K562 (cell line): Measurements from ENCODE around the gene KIF12. TPM values are rescaled to one million over a fixed set of nuclear protein-coding genes. Genes with fewer than 3 reads are reported as not detected.

ENCODE experiments used
- ATAC-seq: fragments of 200-7000 bp; cut with Tn5 transposase; 3 replicates; pipeline ENCODE4 v1.9.1; 2020; ENCODE audit warnings: moderate library complexity
- BruUV-seq: library from RNA; stranded (reverse); fragments of 400-500 nt; replicated peaks from 2 replicates; lab custom pipeline; 2021; lab: Mats Ljungman, UMichigan
- CTCF ChIA-PET: fragments of 300-600 bp; formaldehyde crosslinking; extraction: SDS; loops from one replicate; lab custom pipeline; 2021; ENCODE audit warnings: low intra/inter-chr PET ratio; lab: Yijun Ruan, JAX
- POLR2A ChIA-PET: fragments of 300-600, 350-650 bp; sonication (Branson Sonifier 250); formaldehyde crosslinking; extraction: SDS; loops from one replicate; lab custom pipeline; 2021; ENCODE audit warnings: antibody characterized with exemption, inconsistent platforms; lab: Yijun Ruan, JAX
- DNase-seq, 4 experiments: peaks; one replicate each; pipeline versions ENCODE4 v3.0.0 to v3.0.0-alpha.2; 2011 to 2018; ENCODE audit warnings: low spot score in 3 of 4, mixed read lengths in 3 of 4; ENCODE audit errors: extremely low read depth in 1 of 4
- FAIRE-seq: peaks from 2 replicates; lab custom pipeline; 2011; peaks lifted over from hg19 to GRCh38; lab: Jason Lieb, UNC
- H2AFZ ChIP-seq: 2 replicates; pipeline ENCODE4 v1.6.0; 2011; ENCODE audit warnings: low read depth, low read length, control low read depth, inconsistent platforms
- H3K27ac ChIP-seq: fragments of 200-600 bp; 3 replicates; pipeline ENCODE4 v1.8.0; 2011; ENCODE audit warnings: low read depth, mild to moderate bottlenecking, control low read depth, inconsistent platforms, low read length, moderate library complexity, mixed read lengths; ENCODE audit errors: extremely low read depth
- H3K27me3 ChIP-seq, 2 experiments: fragments of 300-600 bp in 1 of 2; 2 replicates in 1 of 2; 3 replicates in 1 of 2; pipeline versions ENCODE4 v1.6.0 to v1.8.0; 2011; ENCODE audit warnings: inconsistent platforms in 2 of 2, low read length in 2 of 2, mild to moderate bottlenecking in 1 of 2, mixed read lengths in 1 of 2, moderate library complexity in 1 of 2; ENCODE audit not compliant: control insufficient read depth in 2 of 2, insufficient read depth in 2 of 2
- H3K36me3 ChIP-seq: fragments of 300-600 bp; 3 replicates; pipeline ENCODE4 v1.8.0; 2011; ENCODE audit warnings: mild to moderate bottlenecking, low read length, inconsistent platforms; ENCODE audit not compliant: control insufficient read depth, insufficient read depth
- H3K4me1 ChIP-seq, 2 experiments: fragments of 200-600 bp in 1 of 2; replicated peaks in 1 of 2; 2 replicates in 1 of 2; 3 replicates in 1 of 2; pipeline versions ENCODE4 v1.5.1 to v1.8.0; 2011; ENCODE audit warnings: inconsistent platforms in 2 of 2, low read length in 2 of 2, mild to moderate bottlenecking in 1 of 2, mixed read lengths in 1 of 2, moderate library complexity in 1 of 2; ENCODE audit not compliant: control insufficient read depth in 2 of 2, insufficient read depth in 2 of 2
- H3K4me2 ChIP-seq: 2 replicates; pipeline ENCODE4 v1.6.1; 2011; ENCODE audit warnings: low read length, control low read depth, inconsistent platforms, mixed read lengths; ENCODE audit not compliant: insufficient read depth
- H3K4me3 ChIP-seq: fragments of 200-600 bp; sonication (generic), shearing (Covaris generic); 2 replicates; pipeline ENCODE4 v1.5.1; 2016; ENCODE audit warnings: control low read depth, inconsistent platforms
- H3K79me2 ChIP-seq: fragments of 200-600 bp; 3 replicates; pipeline ENCODE4 v1.8.0; 2011; ENCODE audit warnings: low read length, inconsistent platforms; ENCODE audit not compliant: control insufficient read depth, insufficient read depth
- H3K9ac ChIP-seq, 2 experiments: 2 replicates each; pipeline versions ENCODE4 v1.6.0 to v1.6.1; 2011; ENCODE audit warnings: low read depth in 2 of 2, low read length in 2 of 2, control low read depth in 1 of 2, inconsistent platforms in 1 of 2, mild to moderate bottlenecking in 1 of 2, mixed read lengths in 1 of 2; ENCODE audit not compliant: insufficient read depth in 1 of 2
- H3K9me1 ChIP-seq: one replicate; pipeline ENCODE4 v1.6.0; 2011; ENCODE audit warnings: inconsistent platforms, mild to moderate bottlenecking, low read length, moderate library complexity; ENCODE audit not compliant: control insufficient read depth, insufficient read depth
- H3K9me3 ChIP-seq: replicated peaks from 2 replicates; pipeline ENCODE4 v1.5.1; 2011; ENCODE audit warnings: low read depth, low read length, inconsistent platforms; ENCODE audit not compliant: control insufficient read depth, insufficient read depth
- H4K20me1 ChIP-seq: replicated peaks from 2 replicates; pipeline ENCODE4 v1.6.1; 2011; ENCODE audit warnings: low read length, inconsistent platforms, mixed read lengths; ENCODE audit not compliant: control insufficient read depth, insufficient read depth
- ARNT ChIP-seq, 2 experiments: fragments of 450-650 bp; IDR thresholded peaks; 2 replicates each; pipeline ENCODE4 v1.6.1; 2016; ENCODE audit warnings: mild to moderate bottlenecking in 1 of 2
- CBFA2T3 ChIP-seq: fragments of 450-650 bp; IDR thresholded peaks from 2 replicates; pipeline ENCODE4 v1.6.1; 2017
- CHCHD3 ChIP-seq: fragments of 250-450 bp; sonication (Bioruptor Pico); IDR thresholded peaks from 2 replicates; pipeline ENCODE4 v2.1.2; 2022; ENCODE audit warnings: mild to moderate bottlenecking
- CHD1 ChIP-seq: fragments of 200-600 bp; sonication (generic); IDR thresholded peaks from one replicate; pipeline ENCODE4 v1.6.1; 2012; ENCODE audit warnings: mild to moderate bottlenecking, moderate library complexity, low read length, inconsistent platforms
- POLR3A ChIP-seq: IDR thresholded peaks from 2 replicates; pipeline ENCODE4 v1.6.1; 2011; ENCODE audit warnings: borderline replicate concordance, mild to moderate bottlenecking, moderate library complexity; ENCODE audit not compliant: insufficient read length, insufficient read depth; ENCODE audit errors: extremely low read depth
- WGBS: fragments of 100-300 bp; shearing (Covaris generic); methylation state at CpG from one replicate; pipeline ENCODE4 v1.1.6; 2016; ENCODE audit warnings: low coverage, mixed read lengths; ENCODE audit not compliant: insufficient coverage; ENCODE audit errors: missing lambda C conversion rate; 5-methylcytosine and 5-hydroxymethylcytosine counted together
- in situ Hi-C: fragments of 300-500 bp; cut with MboI; formaldehyde crosslinking; loops from 4 replicates; pipeline ENCODE4 v1.15.0; 2018; ENCODE audit warnings: inconsistent platforms, mixed read lengths
- intact Hi-C: fragments of 100-400 bp; cut with micrococcal nuclease; formaldehyde crosslinking; loops from 2 replicates; pipeline ENCODE4 v1.14.2; 2022
- polyA plus RNA-seq, 8 experiments: library from polyadenylated mRNA; depleted of rRNA in 4 of 8; stranded (reverse) in 5 of 8; unstranded in 3 of 8; fragments of >200 nt; fragmentation: Nextera tagmentation in 2 of 8; fragmentation: Illumina TruSeq in 1 of 8; extraction: Ambion mirVana in 2 of 8; extraction: Trizol in 1 of 8; gene quantifications; 2 replicates each; pipeline versions ENCODE4 v1.2.1 to v1.2.3, GENCODE V29; 2011 to 2014; ENCODE audit warnings: inconsistent platforms in 1 of 8, missing spikeins in 1 of 8
- total RNA-seq, 7 experiments: library from RNA; depleted of rRNA in 6 of 7; stranded (reverse); fragments of >200 nt in 6 of 7; fragmentation: Illumina TruSeq in 2 of 7; extraction: Trizol in 2 of 7; gene quantifications; 2 replicates each; pipeline versions ENCODE4 v1.2.1 to v1.2.3, GENCODE V29; 2011 to 2021; ENCODE audit warnings: low replicate concordance in 1 of 7

KIF12 gene
- total and polyA plus RNA-seq, 9 of the 15 experiments (the other 6 are each of a cell fraction or from before 2014, with no cell fraction given) = not detected

DNA sequence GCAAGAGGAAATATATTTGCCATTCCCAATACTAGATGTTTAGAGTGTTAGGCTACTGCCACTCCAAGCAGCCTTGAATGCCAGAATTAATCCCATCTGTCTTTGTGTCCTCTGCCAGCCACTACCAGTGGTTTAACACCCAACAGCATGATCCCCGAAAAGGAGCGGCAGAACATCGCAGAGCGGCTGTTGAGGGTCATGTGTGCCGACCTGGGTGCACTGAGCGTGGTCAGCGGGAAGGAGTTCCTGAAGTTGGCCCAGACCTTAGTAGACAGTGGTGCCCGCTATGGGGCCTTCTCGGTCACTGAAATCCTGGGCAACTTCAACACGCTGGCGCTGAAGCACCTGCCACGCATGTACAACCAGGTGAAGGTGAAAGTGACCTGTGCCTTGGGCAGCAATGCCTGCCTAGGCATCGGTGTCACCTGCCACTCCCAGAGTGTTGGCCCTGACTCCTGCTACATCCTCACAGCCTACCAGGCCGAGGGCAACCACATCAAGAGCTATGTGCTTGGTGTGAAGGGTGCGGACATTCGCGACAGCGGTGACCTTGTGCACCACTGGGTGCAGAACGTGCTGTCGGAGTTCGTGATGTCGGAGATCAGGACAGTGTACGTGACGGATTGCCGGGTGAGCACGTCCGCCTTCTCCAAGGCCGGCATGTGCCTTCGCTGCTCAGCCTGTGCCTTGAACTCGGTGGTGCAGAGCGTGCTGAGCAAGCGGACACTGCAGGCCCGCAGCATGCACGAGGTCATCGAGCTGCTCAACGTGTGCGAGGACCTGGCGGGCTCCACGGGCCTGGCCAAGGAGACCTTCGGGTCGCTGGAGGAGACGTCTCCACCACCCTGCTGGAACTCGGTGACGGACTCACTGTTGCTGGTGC, 50.3 kb downstream of the KIF12 start:
- Histone ChIP-seq H3K4me1 (no peaks in the 10 kb centered on the region), H3K9me1 (no peaks in the 10 kb centered on the region), H3K27ac (no peak overlapping the region), H3K4me2 (no peak overlapping the region), H3K4me3 (no peak overlapping the region), H3K79me2 (no peaks in the 10 kb centered on the region), H4K20me1 (no peaks in the 10 kb centered on the region), H3K9ac (no peak overlapping the region), H3K9me3 (no peaks in the 10 kb centered on the region), H3K36me3 (peaks cover 12% of the 10 kb centered on the region; the same call in 2 of the 3 replicates), H2AFZ (no peak overlapping the region), H3K27me3 (peaks cover 0 to 20% of the 10 kb centered on the region in 2 experiments; a peak in 2 of 5 replicates)
- TF ChIP-seq CBFA2T3 (no peak), POLR3A (no peak), CHD1 (no peak), CHCHD3 (CRISPR knock-in tag) (no peak), ARNT (IDR thresholded peaks at IDR 0.05) (no peak)
- in situ Hi-C loops = no loop called here
- 58% methylated on average over 39 of the region's 44 CpGs for WGBS
- BruUV-seq = no TSS peak
- intact Hi-C loops = no loop called here
- DNase-seq (no peak), ATAC-seq (no peak), FAIRE-seq (no peak)
- POLR2A ChIA-PET = interaction anchor here (0.7 to 0.8 kb wide), 2 partner anchors 10 kb away, joined by 3 to 4 read pairs; no protein-coding TSS in a partner anchor
- CTCF ChIA-PET = no interaction called here
